HEK293 (cell line): ENCODE measurements around the gene FUOM.

Experiments used
- CTCF ChIA-PET: fragments of 350-600 bp; formaldehyde crosslinking; extraction: SDS; loops from one replicate; lab custom pipeline; 2021; ENCODE audit warnings: antibody characterized with exemption; lab: Yijun Ruan, JAX
- POLR2A ChIA-PET: fragments of 300-600 bp; formaldehyde crosslinking; extraction: SDS; loops from one replicate; lab custom pipeline; 2020; ENCODE audit warnings: antibody characterized with exemption, inconsistent platforms; lab: Yijun Ruan, JAX
- H3K27ac ChIP-seq: fragments of 200-500 bp; sonication (Bioruptor generic); 2 replicates; pipeline ENCODE4 v1.5.1; 2014; ENCODE audit warnings: low read depth, low read length, control low read depth, inconsistent platforms; ENCODE audit errors: extremely low read depth
- H3K36me3 ChIP-seq, 2 experiments: fragments of 200-500 bp in 1 of 2; sonication (Bioruptor generic) in 1 of 2; 1 replicate in 1 of 2; 2 replicates in 1 of 2; pipeline ENCODE4 v1.5.1; 2014 to 2017; ENCODE audit warnings: inconsistent platforms in 2 of 2, low read length in 2 of 2; ENCODE audit not compliant: control insufficient read depth in 2 of 2, insufficient read depth in 1 of 2
- H3K4me1 ChIP-seq: fragments of 200-500 bp; sonication (Bioruptor generic); 2 replicates; pipeline ENCODE4 v1.5.1; 2014; ENCODE audit warnings: mild to moderate bottlenecking, low read length, inconsistent platforms; ENCODE audit not compliant: control insufficient read depth, insufficient read depth
- H3K4me3 ChIP-seq: 2 replicates; pipeline ENCODE4 v1.5.1; 2011; ENCODE audit warnings: low read depth, mild to moderate bottlenecking, control low read depth, low read length, moderate library complexity
- H3K9me3 ChIP-seq: fragments of 200-500 bp; sonication (Bioruptor generic); 2 replicates; pipeline ENCODE4 v1.5.1; 2014; ENCODE audit warnings: low read depth, low read length, inconsistent platforms; ENCODE audit not compliant: control insufficient read depth, insufficient read depth
- KLF10 ChIP-seq: fragments of 450-650 bp; IDR thresholded peaks from 2 replicates; pipeline ENCODE4 v1.5.1; 2018; ENCODE audit warnings: missing biosample characterization, mild to moderate bottlenecking, missing genetic modification characterization
- KLF9 ChIP-seq: fragments of 450-650 bp; formaldehyde crosslinking; IDR thresholded peaks from 2 replicates; pipeline ENCODE4 v1.5.1; 2016; ENCODE audit warnings: missing biosample characterization, missing genetic modification characterization, low read depth
- PRDM1 ChIP-seq: fragments of 450-650 bp; formaldehyde crosslinking; IDR thresholded peaks from 2 replicates; pipeline ENCODE4; 2016; ENCODE audit warnings: missing biosample characterization, missing genetic modification characterization
- ZNF23 ChIP-seq: fragments of 450-650 bp; formaldehyde crosslinking; IDR thresholded peaks from 2 replicates; pipeline ENCODE4 v1.5.1; 2016; ENCODE audit warnings: missing biosample characterization, missing genetic modification characterization, borderline replicate concordance
- ZNF324 ChIP-seq: fragments of 450-650 bp; formaldehyde crosslinking; IDR thresholded peaks from 2 replicates; pipeline ENCODE4 v1.5.1; 2016; ENCODE audit warnings: missing biosample characterization, missing genetic modification characterization
- ZNF561 ChIP-seq: fragments of 450-650 bp; IDR thresholded peaks from 2 replicates; pipeline ENCODE4 v1.5.1; 2018; ENCODE audit warnings: missing biosample characterization, missing genetic modification characterization, borderline replicate concordance
- ZNF585B ChIP-seq: fragments of 450-650 bp; formaldehyde crosslinking; IDR thresholded peaks from 2 replicates; pipeline ENCODE4 v1.5.1; 2016; ENCODE audit warnings: missing biosample characterization, missing genetic modification characterization
- ZNF626 ChIP-seq: fragments of 450-650 bp; sonication (Bioruptor Pico); formaldehyde crosslinking; IDR thresholded peaks from 2 replicates; pipeline ENCODE4 v1.5.1; 2018; ENCODE audit warnings: missing biosample characterization, missing genetic modification characterization, inconsistent platforms
- ZNF677 ChIP-seq: fragments of 450-650 bp; IDR thresholded peaks from 2 replicates; pipeline ENCODE4 v1.5.0; 2018; ENCODE audit warnings: missing biosample characterization, mild to moderate bottlenecking, missing genetic modification characterization, moderate library complexity
- ZSCAN23 ChIP-seq: fragments of 450-650 bp; formaldehyde crosslinking; IDR thresholded peaks from 2 replicates; pipeline ENCODE4 v1.5.1; 2016; ENCODE audit warnings: missing biosample characterization, missing genetic modification characterization
- TF ChIP-seq, protein P1 (sequence below): fragments of 450-650 bp; formaldehyde crosslinking; IDR thresholded peaks from 2 replicates; pipeline ENCODE4 v1.5.1; 2016; ENCODE audit warnings: missing biosample characterization, missing genetic modification characterization
- TF ChIP-seq, protein P2 (sequence below): fragments of 450-650 bp; formaldehyde crosslinking; IDR thresholded peaks from 2 replicates; pipeline ENCODE4 v1.5.1; 2016; ENCODE audit warnings: missing biosample characterization, missing genetic modification characterization

Gene FUOM

DNA sequence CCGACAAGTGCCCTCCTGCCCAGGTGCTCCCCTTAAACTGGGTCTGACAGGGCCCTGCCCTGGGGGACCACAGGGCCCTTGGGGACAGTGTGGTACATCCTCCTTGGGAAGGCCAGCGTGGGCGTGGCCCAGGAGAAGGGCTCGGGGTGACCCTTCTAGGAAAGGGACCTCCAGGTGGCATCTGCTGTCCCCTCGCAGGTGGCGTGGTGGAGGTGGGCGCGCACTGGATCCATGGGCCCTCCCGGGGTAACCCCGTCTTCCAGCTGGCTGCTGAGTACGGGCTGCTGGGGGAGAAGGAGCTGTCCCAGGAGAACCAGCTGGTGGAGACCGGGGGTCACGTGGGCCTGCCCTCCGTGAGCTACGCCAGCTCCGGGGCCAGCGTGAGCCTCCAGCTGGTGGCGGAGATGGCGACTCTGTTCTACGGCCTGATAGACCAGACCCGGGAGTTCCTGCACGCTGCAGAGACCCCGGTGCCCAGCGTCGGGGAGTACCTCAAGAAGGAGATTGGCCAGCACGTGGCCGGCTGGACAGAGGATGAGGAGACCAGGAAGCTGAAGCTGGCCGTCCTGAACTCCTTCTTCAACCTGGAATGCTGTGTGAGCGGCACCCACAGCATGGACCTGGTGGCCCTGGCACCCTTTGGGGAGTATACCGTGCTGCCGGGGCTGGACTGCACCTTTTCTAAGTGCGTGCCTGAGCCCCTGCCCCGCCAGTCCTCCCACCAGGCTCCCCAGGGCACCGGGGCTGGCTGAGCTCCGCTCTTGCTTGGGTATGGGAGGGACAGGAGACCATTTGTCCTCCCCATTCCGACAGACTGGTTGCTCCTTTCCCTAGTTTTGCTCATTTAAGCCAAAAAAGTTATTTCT, 22.2 kb upstream of the FUOM start:
- Histone ChIP-seq H3K4me3 (no peak overlapping the region), H3K4me1 (peaks cover 6% of the 10 kb centered on the region; the same call in 1 of the 2 replicates), H3K27ac (no peak overlapping the region), H3K36me3 (peaks cover 0 to 7% of the 10 kb centered on the region in 2 experiments; a peak in 1 of 3 replicates), H3K9me3 (no peaks in the 10 kb centered on the region)
- POLR2A ChIA-PET, result no interaction called here
- no peak for TF ChIP-seq ZSCAN23
- TF ChIP-seq, protein P1, sequence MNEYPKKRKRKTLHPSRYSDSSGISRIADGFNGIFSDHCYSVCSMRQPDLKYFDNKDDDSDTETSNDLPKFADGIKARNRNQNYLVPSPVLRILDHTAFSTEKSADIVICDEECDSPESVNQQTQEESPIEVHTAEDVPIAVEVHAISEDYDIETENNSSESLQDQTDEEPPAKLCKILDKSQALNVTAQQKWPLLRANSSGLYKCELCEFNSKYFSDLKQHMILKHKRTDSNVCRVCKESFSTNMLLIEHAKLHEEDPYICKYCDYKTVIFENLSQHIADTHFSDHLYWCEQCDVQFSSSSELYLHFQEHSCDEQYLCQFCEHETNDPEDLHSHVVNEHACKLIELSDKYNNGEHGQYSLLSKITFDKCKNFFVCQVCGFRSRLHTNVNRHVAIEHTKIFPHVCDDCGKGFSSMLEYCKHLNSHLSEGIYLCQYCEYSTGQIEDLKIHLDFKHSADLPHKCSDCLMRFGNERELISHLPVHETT (tag by site-specific recombination), result no peak
- TF ChIP-seq ZNF585B (tag by site-specific recombination), result no peak
- TF ChIP-seq, protein P2, sequence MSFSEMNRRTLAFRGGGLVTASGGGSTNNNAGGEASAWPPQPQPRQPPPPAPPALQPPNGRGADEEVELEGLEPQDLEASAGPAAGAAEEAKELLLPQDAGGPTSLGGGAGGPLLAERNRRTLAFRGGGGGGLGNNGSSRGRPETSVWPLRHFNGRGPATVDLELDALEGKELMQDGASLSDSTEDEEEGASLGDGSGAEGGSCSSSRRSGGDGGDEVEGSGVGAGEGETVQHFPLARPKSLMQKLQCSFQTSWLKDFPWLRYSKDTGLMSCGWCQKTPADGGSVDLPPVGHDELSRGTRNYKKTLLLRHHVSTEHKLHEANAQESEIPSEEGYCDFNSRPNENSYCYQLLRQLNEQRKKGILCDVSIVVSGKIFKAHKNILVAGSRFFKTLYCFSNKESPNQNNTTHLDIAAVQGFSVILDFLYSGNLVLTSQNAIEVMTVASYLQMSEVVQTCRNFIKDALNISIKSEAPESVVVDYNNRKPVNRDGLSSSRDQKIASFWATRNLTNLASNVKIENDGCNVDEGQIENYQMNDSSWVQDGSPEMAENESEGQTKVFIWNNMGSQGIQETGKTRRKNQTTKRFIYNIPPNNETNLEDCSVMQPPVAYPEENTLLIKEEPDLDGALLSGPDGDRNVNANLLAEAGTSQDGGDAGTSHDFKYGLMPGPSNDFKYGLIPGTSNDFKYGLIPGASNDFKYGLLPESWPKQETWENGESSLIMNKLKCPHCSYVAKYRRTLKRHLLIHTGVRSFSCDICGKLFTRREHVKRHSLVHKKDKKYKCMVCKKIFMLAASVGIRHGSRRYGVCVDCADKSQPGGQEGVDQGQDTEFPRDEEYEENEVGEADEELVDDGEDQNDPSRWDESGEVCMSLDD, result 0 out of 2 replicates have a peak, but pooled peaks have one; percentile 4
- peak; percentile 39; the same call in 1 of the 2 replicates for TF ChIP-seq KLF9
- TF ChIP-seq ZNF626 (tag by site-specific recombination), result no peak
- CTCF ChIA-PET, result interaction anchor here (0.9 kb wide), 1 partner anchor 64 kb away, joined by 3 read pairs; no protein-coding TSS in a partner anchor

DNA sequence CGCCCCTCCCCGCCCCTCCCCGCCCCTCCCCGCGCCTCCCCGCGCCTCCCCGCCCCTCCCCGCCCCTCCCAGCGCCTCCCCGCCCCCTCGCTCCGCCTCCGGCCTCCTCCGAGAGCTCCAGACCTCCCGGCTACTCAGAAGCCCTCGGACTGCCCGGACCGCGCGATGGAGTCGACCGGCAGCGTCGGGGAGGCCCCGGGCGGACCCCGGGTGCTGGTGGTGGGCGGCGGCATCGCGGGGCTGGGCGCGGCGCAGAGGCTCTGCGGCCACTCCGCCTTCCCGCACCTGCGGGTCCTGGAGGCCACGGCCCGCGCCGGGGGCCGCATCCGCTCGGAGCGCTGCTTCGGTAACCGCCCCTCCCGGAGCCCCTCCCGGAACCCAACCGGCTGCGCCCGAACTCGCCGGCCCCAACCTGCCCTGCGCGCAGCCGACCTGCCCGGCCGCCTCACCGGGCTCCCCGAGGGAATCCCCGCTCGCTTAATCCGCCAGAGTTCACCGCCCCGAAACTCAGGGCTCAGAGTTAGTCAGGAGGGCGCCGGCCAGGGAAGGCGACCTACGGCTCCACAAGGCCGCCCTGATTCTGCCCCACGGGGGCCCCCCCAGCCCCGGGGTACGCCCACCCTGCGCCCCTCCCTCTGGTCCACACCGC, 21.5 kb upstream of the FUOM start, which contains the start of gene PAOX:
Gene PAOX (plus strand): TSS at position 111 of the 649 bp plus-strand sequence. CDS start 55 bp downstream, at position 166.
- Histone ChIP-seq H3K4me3 (peak within 1 kb of the TSS; percentile 50), H3K4me1 (peaks cover 6% of the 10 kb centered on the region; the same call in 1 of the 2 replicates)
- CTCF ChIA-PET, result interaction anchor here (0.9 kb wide), 1 partner anchor 63 kb away, joined by 3 read pairs; no protein-coding TSS in a partner anchor
- TF ChIP-seq KLF10 (tag by site-specific recombination) (peak; percentile 24; the same call in 1 of the 2 replicates), ZNF561 (tag by site-specific recombination) (no peak; the same call in 1 of the 2 replicates), ZNF23 (tag by site-specific recombination) (no peak), ZNF677 (tag by site-specific recombination) (no peak), PRDM1 (no peak), ZNF324 (tag by site-specific recombination) (no peak)
- TF ChIP-seq, protein P2, result 0 out of 2 replicates have a peak, but pooled peaks have one; percentile 27
- TF ChIP-seq, all 188 proteins: peak for 2
- Histone ChIP-seq H3K27ac (no peak within 1 kb of the TSS; the same call in 1 of the 2 replicates), H3K36me3 (peaks cover 0 to 4% of the 10 kb centered on the region in 2 experiments; a peak in 1 of 3 replicates), H3K9me3 (no peaks in the 10 kb centered on the region)
- POLR2A ChIA-PET, result interaction anchor here (1.3 to 1.4 kb wide), 2 partner anchors 9 to 17 kb away, joined by 3 read pairs; no protein-coding TSS in a partner anchor
